GM12878 (cell line): ENCODE data around the gene CARF. TPM values are rescaled to one million over a fixed set of nuclear protein-coding genes. Genes with fewer than 3 reads are reported as not detected.

Experiments
- ATAC-seq: fragments of 200-7000 bp; cut with Tn5 transposase; 3 replicates; pipeline ENCODE4 v1.9.1; 2020; ENCODE audit warnings: mild to moderate bottlenecking, moderate library complexity
- BruUV-seq: library from RNA; stranded (reverse); fragments of 400-500 nt; replicated peaks from 2 replicates; lab custom pipeline; 2021; lab: Mats Ljungman, UMichigan
- CTCF ChIA-PET: fragments of 300-600 bp; sonication (Branson Sonifier 250); formaldehyde crosslinking; extraction: SDS; loops from one replicate; lab custom pipeline; 2021; ENCODE audit warnings: inconsistent platforms; lab: Yijun Ruan, JAX
- POLR2A ChIA-PET: fragments of 350-600 bp; formaldehyde crosslinking; extraction: SDS; loops from one replicate; lab custom pipeline; 2021; ENCODE audit warnings: inconsistent platforms; lab: Charles Lee
- RAD21 ChIA-PET: fragments of 300-600 bp; sonication (Branson Sonifier 250); formaldehyde crosslinking; loops from one replicate; lab custom pipeline; 2023; ENCODE audit warnings: antibody characterized with exemption; ENCODE audit not compliant: unreplicated experiment; lab: Charles Lee
- SMC1A ChIA-PET: fragments of 300-600 bp; sonication (Branson Sonifier 250); formaldehyde crosslinking; loops from one replicate; lab custom pipeline; 2023; ENCODE audit not compliant: unreplicated experiment, uncharacterized antibody; lab: Charles Lee
- DNase-seq: peaks from one replicate; pipeline ENCODE4 v3.0.0-alpha.2; 2011; ENCODE audit warnings: low read depth, low spot score
- FAIRE-seq: peaks from 3 replicates; lab custom pipeline; 2011; peaks lifted over from hg19 to GRCh38; lab: Jason Lieb, UNC
- H2AFZ ChIP-seq: 2 replicates; pipeline ENCODE4 v1.6.0; 2011; ENCODE audit warnings: low read depth, low read length, control low read depth; ENCODE audit not compliant: control insufficient read depth
- H3K27ac ChIP-seq: 2 replicates; pipeline ENCODE4 v1.5.1; 2011; ENCODE audit warnings: control low read depth; ENCODE audit not compliant: control insufficient read depth, insufficient read depth
- H3K27me3 ChIP-seq, 2 experiments: replicated peaks in 1 of 2; 2 replicates each; pipeline versions ENCODE4 v1.6.0 to v1.6.1; 2011; ENCODE audit warnings: low read length in 1 of 2; ENCODE audit not compliant: control insufficient read depth in 2 of 2, insufficient read depth in 2 of 2
- H3K36me3 ChIP-seq, 2 experiments: 2 replicates each; pipeline ENCODE4 v1.5.1; 2011; ENCODE audit warnings: low read length in 1 of 2; ENCODE audit not compliant: control insufficient read depth in 2 of 2, insufficient read depth in 2 of 2
- H3K4me1 ChIP-seq: 2 replicates; pipeline ENCODE4 v1.6.1; 2011; ENCODE audit warnings: mild to moderate bottlenecking, low read length, moderate library complexity, mixed read lengths; ENCODE audit not compliant: control insufficient read depth, insufficient read depth
- H3K4me2 ChIP-seq: 2 replicates; pipeline ENCODE4 v1.6.0; 2011; ENCODE audit warnings: control low read depth; ENCODE audit not compliant: control insufficient read depth, insufficient read depth
- H3K4me3 ChIP-seq: fragments of 200-600 bp; sonication (generic); 2 replicates; pipeline ENCODE4 v1.5.1; 2016
- H3K79me2 ChIP-seq: 2 replicates; pipeline ENCODE4 v1.6.0; 2011; ENCODE audit warnings: low read length; ENCODE audit not compliant: control insufficient read depth, insufficient read depth
- H3K9ac ChIP-seq: 2 replicates; pipeline ENCODE4 v1.8.0; 2011; ENCODE audit warnings: low read length, control low read depth, mixed read lengths; ENCODE audit not compliant: control insufficient read depth, insufficient read depth
- H3K9me3 ChIP-seq: replicated peaks from 3 replicates; pipeline ENCODE4 v1.5.1; 2011; ENCODE audit warnings: mild to moderate bottlenecking, low read length; ENCODE audit not compliant: control insufficient read depth, insufficient read depth
- H4K20me1 ChIP-seq: 2 replicates; pipeline ENCODE4 v1.6.0; 2011; ENCODE audit not compliant: control insufficient read depth, insufficient read depth
- EGR1 ChIP-seq, 2 experiments: IDR thresholded peaks; 1 replicate in 1 of 2; 2 replicates in 1 of 2; pipeline ENCODE4 v1.6.1; 2011 to 2012; ENCODE audit warnings: low read depth in 2 of 2, low read length in 2 of 2, borderline replicate concordance in 1 of 2, mild to moderate bottlenecking in 1 of 2, moderate library complexity in 1 of 2
- ETV6 ChIP-seq, 2 experiments: fragments of 450-650 bp in 1 of 2; IDR thresholded peaks in 1 of 2; conservative IDR thresholded peaks in 1 of 2; 2 replicates each; pipeline ENCODE4 v1.6.1; 2014; ENCODE audit warnings: antibody characterized with exemption in 1 of 2, borderline replicate concordance in 1 of 2, low read depth in 1 of 2, mild to moderate bottlenecking in 1 of 2, moderate library complexity in 1 of 2
- GABPA ChIP-seq: IDR thresholded peaks from 2 replicates; pipeline ENCODE4 v1.6.1; 2014; ENCODE audit warnings: antibody characterized with exemption, low read depth, mild to moderate bottlenecking, inconsistent platforms
- HCFC1 ChIP-seq: fragments of 150-350 bp; IDR thresholded peaks from 2 replicates; pipeline ENCODE4 v1.6.1; 2014; ENCODE audit warnings: low read length
- JUNB ChIP-seq: IDR thresholded peaks from 2 replicates; pipeline ENCODE4 v1.6.1; 2016; ENCODE audit warnings: antibody characterized with exemption, mild to moderate bottlenecking
- MAX ChIP-seq: IDR thresholded peaks from 2 replicates; pipeline ENCODE4 v1.6.1; 2012; ENCODE audit warnings: low read depth, low read length, improper control_type of control experiment
- PML ChIP-seq: IDR thresholded peaks from 2 replicates; pipeline ENCODE4 v1.6.1; 2012; ENCODE audit warnings: low read length, inconsistent platforms
- RBBP5 ChIP-seq: fragments of 200-600 bp; sonication (generic); conservative IDR thresholded peaks from 2 replicates; pipeline ENCODE4 v1.6.1; 2016
- SKIL ChIP-seq: fragments of 450-650 bp; IDR thresholded peaks from 2 replicates; pipeline ENCODE4 v1.6.1; 2017; ENCODE audit warnings: mild to moderate bottlenecking, low read depth, inconsistent platforms; ENCODE audit not compliant: poor library complexity, severe bottlenecking
- YBX1 ChIP-seq: fragments of 450-650 bp; IDR thresholded peaks from 2 replicates; pipeline ENCODE4 v1.6.1; 2016; ENCODE audit warnings: antibody characterized with exemption
- ZNF592 ChIP-seq: fragments of 450-650 bp; IDR thresholded peaks from 2 replicates; pipeline ENCODE4 v1.6.1; 2017; ENCODE audit warnings: mild to moderate bottlenecking, moderate library complexity
- WGBS: methylation state at CpG from one replicate; pipeline ENCODE4 v1.1.6; 2016; ENCODE audit warnings: low lambda C conversion rate; ENCODE audit not compliant: insufficient replicate concordance, insufficient coverage; ENCODE audit errors: missing lambda C conversion rate; 5-methylcytosine and 5-hydroxymethylcytosine counted together
- in situ Hi-C: fragments of 300-500 bp; cut with MboI; formaldehyde crosslinking; loops from 9 replicates; pipeline ENCODE4 v1.14.3; 2018; ENCODE audit warnings: mixed read lengths
- intact Hi-C: fragments of 100-400 bp; cut with micrococcal nuclease; formaldehyde crosslinking; loops from one replicate; pipeline ENCODE4 v1.14.2; 2022; ENCODE audit not compliant: unreplicated experiment
- polyA plus RNA-seq, 11 experiments: library from polyadenylated mRNA; depleted of rRNA in 4 of 11; unstranded in 6 of 11; stranded (reverse) in 5 of 11; fragments of >200 nt; fragmentation: Nextera tagmentation in 4 of 11; fragmentation: Illumina TruSeq in 1 of 11; extraction: Ambion mirVana in 4 of 11; extraction: Trizol in 1 of 11; gene quantifications; 1 replicate in 1 of 11; 2 replicates in 10 of 11; pipeline versions ENCODE4 v1.2.1 to v1.2.3, GENCODE V29; 2011 to 2016; ENCODE audit warnings: inconsistent platforms in 2 of 11, missing spikeins in 2 of 11, low read depth in 1 of 11
- total RNA-seq, 4 experiments: library from RNA; depleted of rRNA in 3 of 4; stranded (reverse); fragments of >200 nt in 3 of 4; fragmentation: Illumina TruSeq in 1 of 4; extraction: Trizol in 1 of 4; gene quantifications; 2 replicates each; pipeline versions ENCODE4 v1.2.1 to v1.2.3, GENCODE V29; 2013 to 2021

Gene CARF
- total and polyA plus RNA-seq, 10 of the 15 experiments (the other 5 are each of a cell fraction or from before 2014, with no cell fraction given): 1.8 to 11.5 (median 6.9) TPM

- no peak for DNase-seq
- no peak overlapping the region for H2AFZ ChIP-seq
- intact Hi-C loops: no loop called here
- no peak overlapping the region for H3K27ac ChIP-seq
- FAIRE-seq: no peak
- H3K4me3 ChIP-seq: no peak overlapping the region
- in situ Hi-C loops: no loop called here
- no peaks in the 10 kb centered on the region; the same call in 2 of the 3 replicates for H3K9me3 ChIP-seq
- no peaks in the 10 kb centered on the region for H3K4me1 ChIP-seq
- CTCF ChIA-PET: no interaction called here
- H3K36me3 ChIP-seq: no peaks in the 10 kb centered on the region
- ATAC-seq: no peak
- POLR2A ChIA-PET: interaction anchor here (1.5 kb wide), 1 partner anchor 11 kb away, joined by 3 read pairs; no protein-coding TSS in a partner anchor
- no TSS peak for BruUV-seq
- no peaks in the 10 kb centered on the region for H4K20me1 ChIP-seq
- no peaks in the 10 kb centered on the region for H3K27me3 ChIP-seq
- H3K4me2 ChIP-seq: no peak overlapping the region
- no peak overlapping the region for H3K9ac ChIP-seq
- SMC1A ChIA-PET: interaction anchor here (1.0 kb wide), 1 partner anchor 13 kb away, joined by 3 read pairs; no protein-coding TSS in a partner anchor
- no peaks in the 10 kb centered on the region for H3K79me2 ChIP-seq
- RAD21 ChIA-PET: no interaction called here
- TF ChIP-seq JUNB: peak; percentile 74
- TF ChIP-seq ETV6 (conservative IDR thresholded peaks at IDR 0.05 in 1 of 2, IDR thresholded peaks at IDR 0.05 in 1 of 2; ENCODE audit: borderline replicate concordance in 1 of 2, low read depth in 1 of 2): peak in 1 of 2 experiments; percentile 53; a peak in 1 of 4 replicates
- no peak for TF ChIP-seq HCFC1
Observed at GRCh38 chr2:203033395-203033794, 121.3 kb downstream of the CARF start.

- ATAC-seq: no peak
- CTCF ChIA-PET: no interaction called here
- WGBS: 100% methylated on average over 3 of the region's 3 CpGs
- Histone ChIP-seq H3K4me2 (no peak overlapping the region), H2AFZ (no peak overlapping the region), H4K20me1 (no peaks in the 10 kb centered on the region), H3K27ac (no peak overlapping the region), H3K79me2 (no peaks in the 10 kb centered on the region), H3K36me3 (no peaks in the 10 kb centered on the region), H3K4me1 (no peaks in the 10 kb centered on the region), H3K9ac (no peak overlapping the region), H3K27me3 (no peaks in the 10 kb centered on the region), H3K9me3 (no peaks in the 10 kb centered on the region), H3K4me3 (no peak overlapping the region)
- DNase-seq: no peak
- POLR2A ChIA-PET: no interaction called here
- SMC1A ChIA-PET: no interaction called here
- intact Hi-C loops: no loop called here
- FAIRE-seq: no peak
- in situ Hi-C loops: no loop called here
- no TSS peak for BruUV-seq
- RAD21 ChIA-PET: interaction anchor here (1.4 kb wide), 1 partner anchor 9 kb away, joined by 4 read pairs; no protein-coding TSS in a partner anchor
- TF ChIP-seq YBX1 (no peak), SKIL (no peak), PML (no peak), RBBP5 (no peak), ZNF592 (no peak), EGR1 (IDR thresholded peaks at IDR 0.05; ENCODE audit: borderline replicate concordance in 1 of 2, low read depth in 2 of 2, low read length in 2 of 2) (no peak), MAX (no peak), GABPA (no peak)
Observed at GRCh38 chr2:203035879-203036470, 123.9 kb downstream of the CARF start.
